GM21528 (cell line): ENCODE data around the gene EMC8.

ENCODE experiments used
- ATAC-seq: cut with Tn5 transposase; IDR thresholded peaks from one replicate; pipeline ENCODE4 v1.9.1; 2021; ENCODE audit warnings: mild to moderate bottlenecking, moderate library complexity; ENCODE audit not compliant: unreplicated experiment, low FRiP score

The EMC8 gene

DNA sequence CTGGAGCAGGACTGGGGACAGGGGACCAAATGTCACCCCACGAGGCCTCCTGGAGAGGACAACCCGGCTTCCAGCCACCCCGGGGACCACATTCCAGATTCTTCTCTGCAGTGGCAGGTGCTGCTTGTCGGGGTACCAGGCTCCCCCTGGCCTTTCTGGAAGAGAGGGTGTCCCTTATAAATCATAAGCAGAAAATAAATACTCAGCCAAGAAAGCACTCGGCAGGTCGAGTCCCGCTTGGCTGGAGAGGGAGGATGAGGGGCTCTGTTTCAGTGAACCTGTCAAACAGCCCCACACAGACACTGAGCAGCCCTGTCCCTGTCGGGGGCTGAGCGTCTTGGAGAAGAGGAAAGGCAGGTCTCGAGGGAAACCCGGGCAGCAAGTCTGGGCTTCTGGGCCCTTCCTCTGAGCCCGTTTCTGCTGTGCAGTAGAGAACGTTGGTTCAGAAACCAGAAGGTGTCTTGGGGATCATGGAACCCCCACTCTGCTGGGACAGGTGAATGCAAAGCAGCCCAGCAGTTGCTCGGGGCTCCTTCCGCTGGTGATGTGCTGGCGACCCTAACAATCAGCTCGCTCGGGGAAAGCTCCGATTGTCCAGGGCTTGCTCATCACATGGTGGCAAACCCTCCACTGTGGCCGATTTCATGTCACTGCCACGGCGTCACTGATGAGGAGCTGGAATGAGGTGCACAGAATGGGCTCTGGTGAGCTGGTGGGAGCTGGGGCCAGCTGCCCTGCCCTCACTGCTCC is 36.8 kb upstream of the EMC8 start:
- ATAC-seq = no peak

GRCh38 chr16:85835227-85835751 is 35.9 kb upstream of the EMC8 start:
- ATAC-seq = no peak

- no peak for ATAC-seq
Measured at GRCh38 chr16:85834741-85835140, 35.4 kb upstream of the EMC8 start.

GRCh38 chr16:85833219-85833920 is 34.0 kb upstream of the EMC8 start:
- no peak for ATAC-seq

DNA sequence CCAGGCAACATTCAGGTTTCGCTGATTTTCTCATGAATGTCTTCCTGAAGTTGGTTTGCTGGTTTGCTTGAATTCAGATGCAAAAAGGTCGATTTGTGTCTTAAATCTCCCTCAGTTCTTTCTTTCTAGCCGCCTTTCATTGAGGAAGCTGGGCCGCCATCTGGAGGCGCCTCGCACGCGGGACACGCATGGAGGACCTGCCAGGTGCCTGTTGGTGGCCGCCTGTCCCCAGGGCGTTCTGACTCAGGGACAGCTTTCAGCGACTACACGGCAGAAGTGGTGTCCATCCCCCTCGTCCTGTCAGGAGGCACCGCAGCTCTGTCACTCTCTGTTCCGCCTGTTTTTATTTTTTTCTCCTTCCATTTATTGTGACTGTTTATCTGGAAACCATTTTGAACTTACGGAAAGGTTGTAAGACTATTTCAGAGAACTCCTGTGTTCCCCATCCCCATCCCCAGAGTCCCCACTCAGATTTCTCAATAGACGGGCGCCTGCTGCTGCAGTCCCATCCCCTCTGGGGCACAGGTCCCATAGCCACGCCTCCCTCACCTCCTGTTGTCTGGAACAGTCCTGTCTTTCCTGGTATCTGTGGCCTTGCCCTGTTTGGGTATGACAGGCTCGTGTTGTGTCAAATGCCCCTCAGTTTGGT is 33.4 kb upstream of the EMC8 start:
- no peak for ATAC-seq

DNA sequence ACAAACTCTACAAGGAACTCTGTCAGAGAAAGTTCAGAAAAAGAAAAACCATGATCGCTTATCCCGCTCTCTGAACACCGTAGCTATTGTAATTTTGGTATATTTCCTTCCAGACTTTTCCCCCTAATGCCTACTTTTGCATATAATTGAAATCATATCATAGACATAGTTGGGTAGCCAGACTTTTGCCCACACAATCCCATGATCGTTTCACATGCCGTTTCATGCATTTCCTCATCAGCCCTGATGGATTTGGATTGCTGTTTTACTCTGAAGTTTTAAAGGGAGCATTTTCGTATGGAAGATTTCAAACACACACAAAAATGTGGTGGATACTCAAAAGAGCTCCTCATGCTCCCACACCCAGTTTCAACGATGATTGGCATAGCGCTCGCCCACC is 31.5 kb upstream of the EMC8 start:
- ATAC-seq = no peak

GRCh38 chr16:85829751-85830445 is 30.6 kb upstream of the EMC8 start:
- ATAC-seq = no peak

DNA sequence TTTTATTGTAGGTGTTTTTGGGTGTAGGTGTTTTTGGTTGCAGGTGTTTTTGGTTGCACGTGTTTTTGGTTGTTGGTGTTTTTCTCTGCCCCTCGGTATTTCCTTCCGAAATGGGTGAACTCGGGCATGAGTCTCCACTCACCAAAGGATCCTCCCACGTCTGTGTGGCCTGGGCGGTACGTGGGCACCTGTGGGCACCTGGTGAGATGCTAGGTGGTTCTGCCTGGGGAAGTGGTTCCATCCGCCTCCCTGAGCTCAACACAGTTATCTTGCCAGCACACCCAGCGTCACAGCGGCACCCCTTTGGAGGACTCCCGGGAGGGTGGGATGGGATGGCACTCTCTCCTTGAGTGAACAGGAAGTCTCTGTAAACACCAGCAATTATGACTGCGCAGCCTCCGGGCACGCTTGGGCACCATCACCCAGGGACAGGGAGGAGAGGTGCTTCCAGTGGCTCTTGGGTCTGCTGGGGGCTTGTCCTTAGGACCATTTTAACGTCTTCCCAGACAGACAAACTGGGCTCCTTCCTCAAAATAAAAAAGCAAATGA is 29.9 kb upstream of the EMC8 start:
- ATAC-seq = no peak

DNA sequence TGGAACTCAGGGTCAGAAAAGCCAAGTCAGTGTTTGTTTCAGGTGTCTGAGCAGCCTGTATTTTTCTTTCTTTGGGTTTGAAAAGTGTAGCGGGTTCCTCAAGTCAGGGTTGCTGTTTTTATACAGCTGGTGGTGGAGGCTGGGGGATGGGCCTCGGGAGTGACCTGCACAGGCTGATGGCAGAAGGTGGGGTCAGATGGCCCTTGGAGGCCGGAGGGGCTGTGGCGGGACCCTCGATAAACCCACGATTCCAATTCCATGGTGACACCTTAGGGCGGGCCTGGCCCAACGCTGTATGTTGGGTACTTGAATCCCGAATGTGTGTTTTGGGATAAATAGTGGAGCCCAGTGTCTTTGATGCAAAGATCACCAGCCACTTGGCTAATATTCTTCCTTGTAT is 28.8 kb upstream of the EMC8 start:
- ATAC-seq = no peak

GRCh38 chr16:85826686-85827247 is 27.4 kb upstream of the EMC8 start:
- ATAC-seq = no peak

- no peak for ATAC-seq
Measured at GRCh38 chr16:85825326-85825725, 26.0 kb upstream of the EMC8 start.

DNA sequence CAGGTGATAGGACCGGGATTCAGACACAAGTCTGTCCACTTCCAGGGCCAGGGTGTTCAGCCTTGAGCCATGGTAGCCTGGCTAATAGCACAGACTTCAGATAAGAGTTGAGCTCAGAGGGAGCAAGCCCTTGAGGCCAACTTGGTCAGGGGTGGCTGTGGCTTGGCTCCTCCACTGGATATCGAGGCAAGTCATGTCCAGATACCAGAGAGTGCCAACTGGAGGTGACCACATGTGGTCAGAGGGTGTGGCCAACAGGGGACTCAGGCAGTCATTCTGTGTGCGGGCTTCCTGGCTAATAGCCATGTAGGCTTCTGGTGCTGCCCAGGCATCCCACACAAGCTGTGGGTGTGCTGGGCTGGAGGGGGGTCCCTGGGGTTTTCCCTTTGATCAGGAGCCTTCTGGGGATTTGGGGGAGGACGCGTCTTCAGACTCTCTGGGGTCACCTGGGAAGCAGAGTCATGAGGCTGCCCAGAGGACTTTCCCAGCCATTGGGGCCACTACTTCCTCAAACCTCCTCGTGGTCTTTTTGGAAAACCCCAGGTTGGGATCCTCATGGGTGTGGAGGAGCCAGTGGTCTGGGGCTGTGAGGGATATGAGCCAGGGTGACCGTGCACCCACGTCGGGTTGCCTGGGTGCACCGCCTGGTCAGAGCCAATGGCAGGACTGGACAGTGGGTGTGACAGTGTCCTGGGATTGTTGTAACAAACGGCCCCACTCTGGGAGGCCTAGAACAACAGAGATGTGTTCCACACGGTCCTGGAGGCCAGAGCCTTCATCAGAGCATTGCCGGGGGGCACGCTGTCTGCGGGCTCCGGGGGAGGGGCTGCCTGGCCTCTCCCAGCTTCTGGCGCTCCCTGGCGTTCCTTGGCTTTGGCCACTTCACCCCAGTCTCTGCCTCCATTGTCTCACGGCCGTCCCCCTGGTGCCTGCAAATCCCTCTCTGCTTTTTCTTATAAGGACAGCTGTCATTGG is 25.1 kb upstream of the EMC8 start:
- no peak for ATAC-seq

GRCh38 chr16:85823328-85823920 is 24.1 kb upstream of the EMC8 start:
- ATAC-seq = no peak

DNA sequence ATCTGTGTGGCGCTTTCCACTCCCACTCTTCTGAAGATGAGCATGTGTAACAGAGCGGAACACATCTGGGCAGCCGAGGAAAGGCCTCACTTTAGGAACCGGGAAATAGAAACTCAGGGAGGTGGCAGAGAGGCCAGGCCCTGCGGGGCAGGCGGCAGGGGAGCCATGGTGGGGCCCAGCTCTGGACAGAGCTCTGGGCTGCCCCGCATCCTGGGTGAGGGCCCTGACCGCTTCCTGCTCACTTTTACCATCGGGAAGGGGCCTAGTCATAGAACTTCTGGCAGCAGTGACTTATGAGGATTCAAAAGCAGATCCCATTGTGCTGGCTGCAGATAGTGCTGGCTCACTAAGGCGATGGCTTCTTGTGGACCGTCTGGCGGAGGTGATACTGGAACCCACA is 22.8 kb upstream of the EMC8 start:
- ATAC-seq = no peak

DNA sequence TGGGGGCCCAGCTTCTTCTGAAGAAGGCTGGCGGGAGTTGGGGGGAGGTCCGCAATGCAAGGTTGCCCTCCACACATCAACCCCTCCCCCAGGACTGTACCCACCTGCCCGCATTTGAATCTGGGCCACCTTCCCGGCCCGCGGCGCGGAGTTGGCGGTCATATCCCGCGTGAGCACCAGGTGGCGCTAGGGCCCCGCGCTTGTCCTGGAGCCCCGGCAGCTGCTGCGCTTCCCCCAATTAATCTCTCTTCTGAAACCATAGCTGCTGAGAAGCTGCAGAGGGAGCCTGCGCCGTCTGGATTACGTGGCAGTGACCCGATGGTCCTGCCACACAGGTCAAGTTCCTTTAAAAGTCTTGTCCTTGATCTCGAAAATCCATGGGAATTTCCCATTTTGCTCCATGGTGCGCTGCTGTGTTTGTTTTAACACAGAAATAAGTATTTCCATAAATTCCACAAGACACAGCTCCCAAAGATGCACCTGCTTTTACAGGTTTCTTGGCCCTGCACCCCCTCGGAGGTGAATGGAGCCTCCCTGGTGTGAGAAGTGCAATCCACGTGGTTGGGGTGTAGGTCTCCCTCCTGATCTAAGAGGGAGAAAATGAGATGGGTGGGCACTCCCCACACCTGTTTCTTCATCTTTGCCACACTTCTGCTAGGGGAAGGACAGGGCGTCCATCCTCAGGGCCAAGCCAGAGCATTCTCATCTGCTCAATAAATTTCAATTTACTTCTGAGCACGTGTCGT is 22.2 kb upstream of the EMC8 start:
- ATAC-seq = no peak

DNA sequence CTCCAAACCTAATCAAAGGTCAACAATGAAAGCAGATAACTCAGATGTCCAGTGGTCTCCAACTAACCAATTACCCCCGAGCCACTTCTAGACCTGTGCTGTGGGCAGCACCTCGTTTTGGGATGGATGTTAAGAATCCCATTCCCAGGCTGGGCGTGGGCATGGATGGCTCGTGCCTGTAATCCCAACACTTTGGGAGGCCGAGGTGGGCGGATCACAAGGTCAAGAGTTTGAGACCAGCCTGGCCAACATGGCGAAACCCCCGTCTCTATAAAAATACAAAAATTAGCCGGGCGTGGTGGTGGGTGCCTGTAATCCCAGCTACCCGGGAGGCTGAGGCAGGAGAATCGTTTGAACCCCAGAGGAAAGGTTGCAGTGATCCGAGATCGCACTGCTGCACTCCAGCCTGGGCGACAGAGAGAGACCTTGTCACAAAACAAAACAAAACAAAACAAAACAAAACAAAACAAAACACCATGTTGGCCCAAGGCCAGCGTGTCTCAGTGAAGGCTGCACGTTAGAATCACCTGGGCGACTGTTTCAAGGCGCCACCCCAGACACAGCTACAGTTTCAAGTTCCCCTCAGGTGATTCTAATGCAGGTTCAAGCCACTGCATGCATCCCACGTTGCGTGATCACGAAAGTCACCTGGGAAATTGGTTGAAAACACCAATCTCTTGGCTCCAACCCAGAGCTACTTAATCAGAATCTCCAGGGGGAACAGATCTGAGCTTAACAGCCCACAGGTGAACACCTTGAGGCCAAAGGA is 21.4 kb upstream of the EMC8 start:
- no peak for ATAC-seq

GRCh38 chr16:85819771-85820170 is 20.4 kb upstream of the EMC8 start:
- no peak for ATAC-seq
